ENCODE data around the gene KYNU. TPM values are rescaled to one million over a fixed set of nuclear protein-coding genes. Genes with fewer than 3 reads are reported as not detected.

KYNU gene
- total RNA-seq, 6 experiments from 2014 or later: 0.17 to 0.63 (median 0.34) TPM; not detected in 1

DNA sequence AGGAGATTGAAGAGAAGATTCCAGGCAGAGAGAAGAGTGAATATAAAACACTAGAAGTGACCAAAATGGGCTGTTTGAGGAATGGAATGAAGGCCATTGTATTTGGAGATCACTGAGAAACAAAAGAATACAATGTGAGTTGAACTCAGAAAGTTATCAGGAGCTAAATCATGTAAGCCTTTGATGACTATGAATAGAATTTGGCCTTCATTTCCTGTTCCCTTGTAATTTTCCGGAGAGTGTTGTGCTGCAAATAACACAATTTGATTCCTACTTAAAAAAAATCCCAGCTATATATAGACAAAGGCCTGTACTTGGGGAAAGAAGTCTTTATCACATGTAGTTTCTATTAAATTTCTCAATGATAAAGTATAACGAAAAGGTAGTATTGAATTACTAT lies 33.7 kb upstream of the KYNU start:
- Mint-ChIP-seq H3K27me3 (ENCODE audit: insufficient read depth) (no peaks in the 10 kb centered on the region), H3K27ac (no peak overlapping the region), H3K9me3 (no peaks in the 10 kb centered on the region), H3K36me3 (ENCODE audit: low read depth) (no peaks in the 10 kb centered on the region), H3K4me1 (ENCODE audit: low read depth) (no peaks in the 10 kb centered on the region), H3K4me3 (no peak overlapping the region)
- no peak for DNase-seq
- TF ChIP-seq, protein P1, sequence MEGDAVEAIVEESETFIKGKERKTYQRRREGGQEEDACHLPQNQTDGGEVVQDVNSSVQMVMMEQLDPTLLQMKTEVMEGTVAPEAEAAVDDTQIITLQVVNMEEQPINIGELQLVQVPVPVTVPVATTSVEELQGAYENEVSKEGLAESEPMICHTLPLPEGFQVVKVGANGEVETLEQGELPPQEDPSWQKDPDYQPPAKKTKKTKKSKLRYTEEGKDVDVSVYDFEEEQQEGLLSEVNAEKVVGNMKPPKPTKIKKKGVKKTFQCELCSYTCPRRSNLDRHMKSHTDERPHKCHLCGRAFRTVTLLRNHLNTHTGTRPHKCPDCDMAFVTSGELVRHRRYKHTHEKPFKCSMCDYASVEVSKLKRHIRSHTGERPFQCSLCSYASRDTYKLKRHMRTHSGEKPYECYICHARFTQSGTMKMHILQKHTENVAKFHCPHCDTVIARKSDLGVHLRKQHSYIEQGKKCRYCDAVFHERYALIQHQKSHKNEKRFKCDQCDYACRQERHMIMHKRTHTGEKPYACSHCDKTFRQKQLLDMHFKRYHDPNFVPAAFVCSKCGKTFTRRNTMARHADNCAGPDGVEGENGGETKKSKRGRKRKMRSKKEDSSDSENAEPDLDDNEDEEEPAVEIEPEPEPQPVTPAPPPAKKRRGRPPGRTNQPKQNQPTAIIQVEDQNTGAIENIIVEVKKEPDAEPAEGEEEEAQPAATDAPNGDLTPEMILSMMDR (IDR thresholded peaks at IDR 0.05): no peak

DNA sequence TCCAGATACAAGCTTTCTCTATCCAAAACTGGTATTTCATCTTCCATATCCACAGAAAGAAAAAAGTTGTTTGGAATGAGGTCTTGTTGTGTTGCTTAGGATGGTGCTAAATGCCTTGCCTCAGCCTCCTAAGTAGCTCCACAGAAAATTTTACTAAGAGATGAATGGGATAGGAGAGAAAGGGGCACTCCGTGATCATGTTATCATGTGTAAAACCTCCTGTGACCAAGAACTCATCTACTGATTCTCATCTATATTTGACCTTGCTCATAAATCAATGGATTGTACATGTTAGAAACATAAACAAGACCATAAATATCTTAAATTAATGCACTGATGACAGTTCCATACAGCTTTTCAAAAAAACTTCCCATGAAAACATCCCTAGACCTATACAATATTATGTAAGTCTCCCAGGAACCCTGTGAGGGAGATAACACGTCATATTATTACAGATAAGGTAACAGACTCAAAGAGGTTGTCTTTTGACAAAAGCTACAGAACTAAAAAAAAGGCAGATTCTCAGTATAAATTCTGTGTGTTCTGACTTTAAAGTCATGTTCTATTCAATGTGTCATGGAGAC lies 29.3 kb upstream of the KYNU start:
- no peak for DNase-seq
- TF ChIP-seq, protein P1 (IDR thresholded peaks at IDR 0.05): no peak
- H3K4me3 Mint-ChIP-seq: no peak overlapping the region

DNA sequence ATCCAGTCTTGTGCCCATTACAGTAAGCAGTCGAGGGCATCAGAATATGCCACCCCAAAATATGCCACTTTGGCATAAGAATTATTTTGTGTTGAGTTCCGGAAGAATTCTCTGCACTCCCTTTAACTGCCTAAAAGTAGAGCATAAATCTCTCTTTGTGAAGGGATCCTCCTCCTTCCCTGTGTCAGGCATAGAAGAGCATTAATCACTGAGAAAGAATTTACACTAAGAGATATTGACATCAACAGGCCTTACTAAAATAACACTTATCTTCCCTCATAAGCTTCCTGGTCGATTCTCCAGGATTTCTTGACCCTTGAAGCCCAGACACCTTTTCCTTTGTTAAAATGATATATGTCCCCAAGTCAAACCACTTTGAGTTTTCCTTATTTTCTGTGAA lies 27.6 kb upstream of the KYNU start:
- H3K27ac Mint-ChIP-seq: no peak overlapping the region

More for the DNA sequence above, 29.3 kb upstream of the KYNU start:
- Mint-ChIP-seq H3K9me3 (no peaks in the 10 kb centered on the region), H3K27ac (no peak overlapping the region), H3K36me3 (ENCODE audit: low read depth) (no peaks in the 10 kb centered on the region), H3K4me1 (ENCODE audit: low read depth) (no peaks in the 10 kb centered on the region), H3K27me3 (ENCODE audit: insufficient read depth) (peaks cover 5% of the 10 kb centered on the region; the same call in 1 of the 2 replicates)

DNA sequence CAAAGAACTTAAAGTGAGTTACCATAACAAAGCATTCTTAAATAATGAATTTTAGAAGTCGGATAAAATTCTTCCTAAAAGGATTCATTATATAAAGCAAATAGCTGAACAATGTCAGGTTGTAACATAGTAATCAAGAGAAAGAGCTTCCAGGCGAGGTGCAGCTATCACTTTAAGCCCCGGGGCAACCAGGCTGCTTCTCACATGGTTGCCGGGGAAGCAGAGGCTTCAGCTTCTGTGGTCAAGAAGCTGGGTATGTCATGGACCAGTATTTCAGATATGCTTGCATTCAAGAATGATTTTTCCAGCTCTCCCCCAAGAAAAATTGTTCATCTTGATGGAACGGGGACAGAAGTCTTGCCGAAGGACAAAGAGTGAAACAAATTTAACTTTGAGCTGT lies 23.6 kb upstream of the KYNU start:
- Mint-ChIP-seq H3K36me3 (ENCODE audit: low read depth) (no peaks in the 10 kb centered on the region), H3K27me3 (ENCODE audit: insufficient read depth) (peaks cover 9% of the 10 kb centered on the region), H3K4me3 (no peak overlapping the region), H3K4me1 (ENCODE audit: low read depth) (peaks cover 18% of the 10 kb centered on the region), H3K27ac (no peak overlapping the region), H3K9me3 (no peaks in the 10 kb centered on the region)
- TF ChIP-seq, protein P1 (IDR thresholded peaks at IDR 0.05): no peak
- no peak for DNase-seq

More for the DNA sequence above, 27.6 kb upstream of the KYNU start:
- no peaks in the 10 kb centered on the region for H3K9me3 Mint-ChIP-seq
- DNase-seq: no peak
- no peaks in the 10 kb centered on the region for H3K36me3 Mint-ChIP-seq (ENCODE audit: low read depth)
- H3K27me3 Mint-ChIP-seq (ENCODE audit: insufficient read depth): peaks cover 9% of the 10 kb centered on the region
- H3K4me3 Mint-ChIP-seq: no peak overlapping the region
- TF ChIP-seq, protein P1 (IDR thresholded peaks at IDR 0.05): no peak
- H3K4me1 Mint-ChIP-seq (ENCODE audit: low read depth): no peaks in the 10 kb centered on the region

DNA sequence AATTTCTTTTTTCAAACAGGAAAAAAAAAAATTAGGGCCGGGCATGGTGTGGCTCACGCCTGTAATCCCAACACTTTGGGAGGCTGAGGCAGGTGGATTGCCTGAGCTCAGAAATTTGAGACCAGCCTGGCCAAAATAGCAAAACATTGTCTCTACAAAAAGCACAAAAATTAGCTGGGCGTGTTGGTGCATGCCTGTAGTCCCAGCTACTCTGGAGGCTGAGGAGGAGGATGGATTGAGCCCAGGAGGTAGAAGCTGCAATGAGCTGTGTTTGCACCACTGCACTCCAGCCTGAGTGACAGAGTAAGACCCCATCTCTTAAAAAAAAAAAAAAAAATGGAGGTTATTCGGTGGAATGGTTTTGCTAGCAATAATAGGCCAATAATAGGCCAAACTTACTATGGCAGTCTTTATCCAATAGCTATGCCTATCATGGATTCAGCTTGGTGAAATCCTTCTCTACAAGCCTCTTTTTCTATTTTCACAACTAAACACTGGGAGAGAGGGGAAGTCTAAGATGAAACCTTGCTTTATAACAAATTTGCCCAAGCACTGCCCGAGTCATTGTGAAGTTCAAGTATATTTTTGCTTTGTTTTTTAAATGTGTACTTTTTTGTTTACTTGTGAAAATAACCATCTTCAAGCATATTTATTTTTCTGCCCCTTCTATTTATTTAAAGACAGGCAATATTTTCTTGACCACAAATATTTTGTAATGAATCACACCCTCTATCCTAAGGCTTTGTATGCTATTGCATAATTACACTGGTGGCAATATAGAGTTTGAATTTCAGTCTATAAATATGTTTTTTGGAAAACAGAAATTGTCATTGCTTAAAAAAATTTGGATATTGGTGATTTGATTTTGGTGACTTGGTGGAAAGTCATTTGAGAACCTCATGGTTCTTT lies 20.0 kb upstream of the KYNU start:
- Mint-ChIP-seq H3K36me3 (ENCODE audit: low read depth) (no peaks in the 10 kb centered on the region), H3K27me3 (ENCODE audit: insufficient read depth) (peaks cover 9% of the 10 kb centered on the region), H3K4me3 (no peak overlapping the region), H3K27ac (no peak overlapping the region), H3K9me3 (no peaks in the 10 kb centered on the region), H3K4me1 (ENCODE audit: low read depth) (peaks cover 25% of the 10 kb centered on the region)
- TF ChIP-seq, protein P1 (IDR thresholded peaks at IDR 0.05): no peak
- no peak for DNase-seq

All from HFFc6 (cell line).